ENCODE measurements around the gene SNED1.

The SNED1 gene

GRCh38 chr2:241030883-241031282 lies 32.5 kb downstream of the SNED1 start:
- DNase-seq = no peak

- DNase-seq = no peak
These were observed 33.2 kb downstream of the SNED1 start for GRCh38 chr2:241031436-241032165.

GRCh38 chr2:241033336-241033987 lies 35.0 kb downstream of the SNED1 start:
- DNase-seq = no peak

- DNase-seq = no peak
These were observed 35.6 kb downstream of the SNED1 start for GRCh38 chr2:241033994-241034393.

GRCh38 chr2:241034490-241035141 lies 36.2 kb downstream of the SNED1 start:
- no peak for DNase-seq

- no peak for DNase-seq
These were observed 36.9 kb downstream of the SNED1 start for GRCh38 chr2:241035142-241035817.

GRCh38 chr2:241035818-241036396 lies 37.5 kb downstream of the SNED1 start:
- DNase-seq = no peak

- DNase-seq = no peak
These were observed 38.1 kb downstream of the SNED1 start for GRCh38 chr2:241036397-241036963.

GRCh38 chr2:241036964-241037421 lies 38.6 kb downstream of the SNED1 start:
- no peak for DNase-seq

GRCh38 chr2:241037498-241037897 lies 39.1 kb downstream of the SNED1 start:
- DNase-seq = no peak

GRCh38 chr2:241038374-241039180 lies 40.2 kb downstream of the SNED1 start:
- DNase-seq = no peak

GRCh38 chr2:241039416-241039815 lies 41.0 kb downstream of the SNED1 start:
- no peak for DNase-seq

GRCh38 chr2:241040081-241040803 lies 41.8 kb downstream of the SNED1 start:
- DNase-seq = no peak

GRCh38 chr2:241041589-241042158 lies 43.3 kb downstream of the SNED1 start:
- no peak for DNase-seq

GRCh38 chr2:241043581-241043980 lies 45.2 kb downstream of the SNED1 start:
- DNase-seq = no peak

GRCh38 chr2:241047253-241048010 lies 49.0 kb downstream of the SNED1 start:
- no peak for DNase-seq

- DNase-seq = no peak
These were observed 49.9 kb downstream of the SNED1 start for GRCh38 chr2:241048149-241048948.

- no peak for DNase-seq
These were observed 50.5 kb downstream of the SNED1 start for GRCh38 chr2:241048949-241049343.

Data from SW 1271 (cell line).